ENCODE data around the gene ASTL. TPM values are rescaled to one million over a fixed set of nuclear protein-coding genes. Genes with fewer than 3 reads are reported as not detected.

ASTL gene
- total RNA-seq, 1 donor from 2014 or later = not detected

DNA sequence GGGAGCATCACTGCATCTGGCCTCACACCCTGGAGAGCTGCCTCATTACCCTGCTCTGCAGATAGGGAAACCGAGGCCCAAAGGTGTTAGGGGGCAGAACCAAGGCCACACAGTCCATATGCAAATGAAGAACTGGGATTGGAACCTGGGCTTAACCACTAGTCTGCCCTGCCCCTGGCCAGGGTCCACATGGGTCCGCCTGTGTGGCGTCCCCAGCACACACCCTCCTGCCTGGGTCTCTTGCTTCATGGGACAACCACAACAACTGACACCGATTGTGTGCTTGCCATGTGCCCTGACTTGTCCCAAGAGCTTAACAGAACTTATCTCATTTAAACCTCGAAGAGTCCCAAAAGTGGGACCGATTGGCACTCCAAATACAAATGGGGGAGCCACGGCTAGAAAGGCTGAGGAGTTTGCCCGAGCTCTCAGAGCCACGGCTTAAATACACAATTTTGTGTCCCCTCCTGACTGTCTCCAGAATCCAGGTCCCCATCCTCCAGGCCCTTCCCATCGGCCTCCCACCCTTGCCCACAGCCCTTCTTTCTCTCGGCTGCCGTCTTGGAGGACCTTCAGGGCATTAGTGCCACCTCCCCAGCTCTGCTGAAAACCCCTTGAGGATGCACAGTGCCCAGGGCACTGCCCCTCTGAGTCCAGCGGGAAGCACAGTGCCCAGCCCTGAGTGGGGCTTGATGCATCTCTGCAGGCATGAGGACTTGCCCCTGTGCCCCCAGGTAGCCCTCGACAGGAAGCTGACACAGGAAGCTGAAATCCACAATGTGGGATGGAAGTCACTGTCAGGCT lies 12.7 kb upstream of the ASTL start:
- no peak overlapping the region for H3K27ac Mint-ChIP-seq
- H3K4me1 Mint-ChIP-seq (ENCODE audit: unreplicated experiment) = peaks cover 17% of the 10 kb centered on the region
- no peaks in the 10 kb centered on the region for H3K36me3 Mint-ChIP-seq
- no peaks in the 10 kb centered on the region for H3K9me3 Mint-ChIP-seq
- no peak overlapping the region for H3K4me3 Mint-ChIP-seq
- peaks cover 14% of the 10 kb centered on the region for H3K27me3 Mint-ChIP-seq
- TF ChIP-seq, protein P1, sequence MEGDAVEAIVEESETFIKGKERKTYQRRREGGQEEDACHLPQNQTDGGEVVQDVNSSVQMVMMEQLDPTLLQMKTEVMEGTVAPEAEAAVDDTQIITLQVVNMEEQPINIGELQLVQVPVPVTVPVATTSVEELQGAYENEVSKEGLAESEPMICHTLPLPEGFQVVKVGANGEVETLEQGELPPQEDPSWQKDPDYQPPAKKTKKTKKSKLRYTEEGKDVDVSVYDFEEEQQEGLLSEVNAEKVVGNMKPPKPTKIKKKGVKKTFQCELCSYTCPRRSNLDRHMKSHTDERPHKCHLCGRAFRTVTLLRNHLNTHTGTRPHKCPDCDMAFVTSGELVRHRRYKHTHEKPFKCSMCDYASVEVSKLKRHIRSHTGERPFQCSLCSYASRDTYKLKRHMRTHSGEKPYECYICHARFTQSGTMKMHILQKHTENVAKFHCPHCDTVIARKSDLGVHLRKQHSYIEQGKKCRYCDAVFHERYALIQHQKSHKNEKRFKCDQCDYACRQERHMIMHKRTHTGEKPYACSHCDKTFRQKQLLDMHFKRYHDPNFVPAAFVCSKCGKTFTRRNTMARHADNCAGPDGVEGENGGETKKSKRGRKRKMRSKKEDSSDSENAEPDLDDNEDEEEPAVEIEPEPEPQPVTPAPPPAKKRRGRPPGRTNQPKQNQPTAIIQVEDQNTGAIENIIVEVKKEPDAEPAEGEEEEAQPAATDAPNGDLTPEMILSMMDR (conservative IDR thresholded peaks at IDR 0.05) = no peak
- DNase-seq (ENCODE audit: extremely low spot score, unreplicated experiment) = no peak

DNA sequence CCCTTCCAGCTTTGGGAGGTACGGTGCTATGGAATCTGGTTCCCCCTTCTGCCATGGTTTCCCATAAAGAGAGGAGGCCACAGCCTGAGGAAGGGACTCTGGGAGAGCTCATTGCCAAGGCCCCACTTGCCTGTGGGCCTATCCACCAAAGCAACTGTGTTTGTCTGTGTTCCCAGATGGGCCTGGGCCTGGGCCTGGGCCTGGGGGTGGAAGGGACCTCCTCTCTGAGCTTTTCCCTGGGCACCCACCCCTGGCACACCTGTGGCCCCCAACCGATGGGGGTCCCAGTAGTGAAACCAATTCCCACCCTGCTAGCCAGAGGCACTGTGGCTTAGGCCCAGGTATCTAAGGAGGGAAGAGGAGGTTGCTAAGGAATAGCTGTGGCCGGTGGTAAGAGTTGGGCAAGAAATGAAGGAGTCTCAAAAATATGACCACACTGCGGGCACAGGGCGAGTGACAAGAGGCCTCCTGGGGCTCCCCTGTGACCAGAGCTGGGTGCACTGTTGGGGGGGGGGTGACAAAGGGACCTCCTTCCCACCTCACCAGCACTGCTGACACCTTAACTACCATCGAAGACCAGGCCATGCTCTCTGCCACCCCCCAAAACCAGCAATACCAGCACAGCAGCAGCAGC lies 11.8 kb upstream of the ASTL start:
- TF ChIP-seq, protein P1 (conservative IDR thresholded peaks at IDR 0.05) = no peak
- no peak for DNase-seq (ENCODE audit: extremely low spot score, unreplicated experiment)
- H3K4me1 Mint-ChIP-seq (ENCODE audit: unreplicated experiment) = peaks cover 17% of the 10 kb centered on the region
- H3K36me3 Mint-ChIP-seq = no peaks in the 10 kb centered on the region
- no peak overlapping the region for H3K4me3 Mint-ChIP-seq
- no peak overlapping the region for H3K27ac Mint-ChIP-seq
- peaks cover 14% of the 10 kb centered on the region for H3K27me3 Mint-ChIP-seq
- no peaks in the 10 kb centered on the region for H3K9me3 Mint-ChIP-seq

DNA sequence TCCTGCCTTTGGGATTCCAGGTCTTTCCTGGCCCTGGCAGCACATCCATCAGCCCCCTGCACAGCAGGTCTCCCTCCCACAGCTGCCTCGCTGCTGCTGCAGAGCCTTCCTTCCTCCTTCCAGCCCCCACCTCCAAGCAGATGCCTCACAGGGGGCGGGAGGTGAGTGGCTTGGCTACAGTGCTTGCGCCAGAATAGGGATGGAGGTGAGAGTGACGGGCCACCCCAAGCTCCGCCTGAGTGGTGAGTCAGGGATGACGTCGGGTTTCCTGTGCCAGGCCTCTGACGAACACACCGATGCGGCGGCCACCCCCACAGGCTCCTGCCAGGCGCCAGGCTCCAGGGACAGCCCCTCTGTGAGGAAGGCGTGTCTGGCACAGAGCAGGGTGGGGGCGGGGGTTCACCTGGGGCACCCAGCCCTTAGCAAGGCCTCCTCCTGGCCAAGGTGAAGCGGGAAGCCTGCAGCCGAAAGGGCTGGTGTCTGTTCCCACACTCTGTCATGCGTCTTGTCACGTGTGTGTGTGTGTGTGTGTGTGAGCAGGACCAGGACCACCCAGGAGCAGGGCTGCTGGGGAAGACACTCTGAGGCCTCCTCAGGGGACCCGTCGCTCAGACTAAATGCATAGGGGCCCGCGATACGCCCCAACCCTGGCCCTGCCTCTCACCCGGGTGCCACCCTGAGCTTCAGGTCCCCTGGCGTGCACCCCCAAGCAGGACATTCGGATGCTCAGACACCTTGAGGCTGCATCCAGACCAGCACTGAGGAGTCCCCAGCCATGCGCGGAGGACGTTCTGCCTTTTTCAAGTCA lies 10.3 kb upstream of the ASTL start:
- no peaks in the 10 kb centered on the region for H3K36me3 Mint-ChIP-seq
- no peak for DNase-seq (ENCODE audit: extremely low spot score, unreplicated experiment)
- TF ChIP-seq, protein P1 (conservative IDR thresholded peaks at IDR 0.05) = no peak
- no peaks in the 10 kb centered on the region for H3K9me3 Mint-ChIP-seq
- peaks cover 19% of the 10 kb centered on the region for H3K27me3 Mint-ChIP-seq
- H3K27ac Mint-ChIP-seq = peak overlapping the region; percentile 32
- peaks cover 17% of the 10 kb centered on the region for H3K4me1 Mint-ChIP-seq (ENCODE audit: unreplicated experiment)
- H3K4me3 Mint-ChIP-seq = peak overlapping the region; percentile 51

DNA sequence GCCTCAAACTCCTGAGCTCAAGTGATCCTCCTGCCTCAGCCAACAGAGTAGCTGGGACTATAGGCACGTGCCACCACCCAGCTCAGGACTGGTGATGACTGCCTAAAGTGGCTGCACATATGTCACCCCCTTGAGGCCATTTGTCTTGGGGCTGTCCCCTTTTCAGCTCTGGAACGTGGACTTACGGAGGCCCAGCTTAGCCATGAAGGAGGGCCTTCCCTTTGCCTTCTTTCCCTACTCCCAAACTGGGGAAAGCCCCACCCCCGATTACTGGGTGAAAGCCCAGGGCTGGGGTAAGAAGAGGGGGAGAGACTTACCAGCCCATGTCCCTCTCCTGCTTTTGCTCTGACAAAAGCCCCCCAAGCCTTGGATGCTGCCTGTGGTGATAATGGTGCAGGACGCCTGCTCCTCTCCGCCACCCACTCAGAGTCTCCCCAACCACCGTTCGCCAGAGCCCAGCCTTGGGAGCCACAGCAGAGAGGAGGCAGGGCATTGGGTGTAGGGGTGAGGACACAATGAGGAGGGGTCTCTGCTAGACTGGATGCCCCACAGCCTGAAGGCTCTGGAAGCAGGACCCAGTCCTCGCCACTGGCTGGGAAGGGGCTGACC lies 9.4 kb upstream of the ASTL start:
- no peak overlapping the region for H3K4me3 Mint-ChIP-seq
- peak overlapping the region; percentile 32 for H3K27ac Mint-ChIP-seq
- TF ChIP-seq, protein P1 (conservative IDR thresholded peaks at IDR 0.05) = no peak
- H3K9me3 Mint-ChIP-seq = no peaks in the 10 kb centered on the region
- H3K27me3 Mint-ChIP-seq = peaks cover 19% of the 10 kb centered on the region
- H3K36me3 Mint-ChIP-seq = no peaks in the 10 kb centered on the region
- DNase-seq (ENCODE audit: extremely low spot score, unreplicated experiment) = no peak
- peaks cover 17% of the 10 kb centered on the region for H3K4me1 Mint-ChIP-seq (ENCODE audit: unreplicated experiment)

DNA sequence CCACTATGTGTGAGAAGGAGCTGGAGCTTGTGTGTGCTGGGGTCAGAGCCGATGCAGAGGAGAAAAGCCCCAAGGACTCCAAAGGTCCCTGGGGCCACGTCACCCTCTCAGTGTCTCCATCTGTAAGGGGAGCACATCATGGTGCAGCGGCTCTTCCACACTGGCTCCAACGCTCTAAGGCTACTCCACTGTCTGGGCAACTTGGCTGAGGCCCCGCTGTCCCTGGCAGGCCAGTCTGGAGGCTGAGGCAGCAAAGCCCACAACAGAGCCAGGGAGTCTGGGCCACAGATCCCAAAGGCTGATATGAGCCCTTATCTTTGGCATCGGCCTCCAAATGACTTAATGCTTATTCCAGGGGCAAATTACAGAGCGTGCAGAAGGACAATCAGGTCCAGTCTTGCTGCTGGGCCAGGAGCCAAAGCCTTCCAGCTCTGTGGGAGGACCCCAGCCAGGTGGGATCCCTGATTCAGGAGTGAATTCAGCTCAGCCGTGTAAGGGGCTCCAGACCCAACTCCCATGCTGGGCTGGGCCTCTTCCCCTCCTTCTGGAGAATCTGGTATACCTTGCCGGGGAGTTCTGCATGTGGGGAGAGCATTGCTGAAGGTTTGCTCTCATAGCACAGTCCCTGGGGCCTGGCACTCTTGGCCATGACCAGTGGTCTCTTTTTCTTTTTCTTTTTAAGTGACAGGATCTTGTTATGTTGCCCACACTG lies 8.7 kb upstream of the ASTL start:
- Mint-ChIP-seq H3K9me3 (no peaks in the 10 kb centered on the region), H3K27me3 (peaks cover 20% of the 10 kb centered on the region), H3K4me3 (peak overlapping the region; percentile 36), H3K27ac (peak overlapping the region; percentile 55), H3K4me1 (ENCODE audit: unreplicated experiment) (peaks cover 14% of the 10 kb centered on the region), H3K36me3 (no peaks in the 10 kb centered on the region)
- TF ChIP-seq, protein P1 (conservative IDR thresholded peaks at IDR 0.05) = no peak
- DNase-seq (ENCODE audit: extremely low spot score, unreplicated experiment) = no peak
